Ecto neural progenitor cell (in vitro differentiated cells): ENCODE measurements around the gene SH3BP1.
"Not testable (repeated sequence)": the region's sequence is repeated elsewhere in the genome, so short reads cannot be mapped to it uniquely, and the experiment has no call there.

Experiments
- DNase-seq: peaks from one replicate; pipeline ENCODE4 v3.0.0-alpha.2; 2018; ENCODE audit warnings: low spot score

The SH3BP1 gene

DNA sequence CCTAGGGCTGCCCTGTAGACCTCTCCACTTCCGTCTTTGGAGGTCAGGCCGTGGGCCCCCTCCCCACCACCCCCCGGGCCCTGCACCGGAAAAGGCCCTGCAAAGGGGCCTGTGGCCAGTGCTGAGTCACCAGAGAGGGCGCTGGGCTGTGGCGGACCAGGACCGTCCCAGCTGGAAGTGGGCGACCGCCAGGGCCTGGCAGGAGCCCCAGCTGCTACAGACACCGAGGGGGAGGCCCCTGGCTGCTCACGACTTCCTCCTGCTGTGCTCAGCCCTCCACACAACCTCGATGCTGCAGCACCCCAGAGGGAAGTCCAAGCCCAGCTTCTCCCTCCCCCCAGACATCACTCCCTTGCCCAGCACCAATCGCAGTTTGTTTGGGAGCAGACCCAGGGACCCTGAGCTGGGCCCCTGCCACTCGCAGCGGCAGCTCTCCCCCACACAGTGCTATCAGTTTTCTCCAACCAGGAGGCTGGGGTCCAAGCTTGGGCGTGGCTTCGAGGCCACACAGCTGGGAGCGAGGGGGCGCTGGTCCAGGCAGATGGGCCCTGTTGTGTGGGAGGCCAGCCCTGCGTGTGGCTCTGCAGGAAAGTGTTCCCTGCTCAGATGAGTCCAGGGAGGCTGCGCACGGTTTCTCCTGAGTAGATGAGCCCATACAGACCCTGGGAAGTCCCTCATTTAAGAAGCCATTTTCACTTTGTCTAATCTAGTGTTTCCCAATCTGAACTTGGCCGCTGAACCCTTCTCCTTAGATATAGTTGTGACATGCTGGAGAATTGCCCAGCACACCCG is 5.6 kb upstream of the SH3BP1 start:
- peak; percentile 84 for DNase-seq

GRCh38 chr22:37634417-37634924 is 5.0 kb upstream of the SH3BP1 start:
- no peak for DNase-seq

GRCh38 chr22:37635157-37635556 is 4.3 kb upstream of the SH3BP1 start:
- DNase-seq: no peak

GRCh38 chr22:37636186-37636948 is 3.1 kb upstream of the SH3BP1 start:
- no peak for DNase-seq

DNA sequence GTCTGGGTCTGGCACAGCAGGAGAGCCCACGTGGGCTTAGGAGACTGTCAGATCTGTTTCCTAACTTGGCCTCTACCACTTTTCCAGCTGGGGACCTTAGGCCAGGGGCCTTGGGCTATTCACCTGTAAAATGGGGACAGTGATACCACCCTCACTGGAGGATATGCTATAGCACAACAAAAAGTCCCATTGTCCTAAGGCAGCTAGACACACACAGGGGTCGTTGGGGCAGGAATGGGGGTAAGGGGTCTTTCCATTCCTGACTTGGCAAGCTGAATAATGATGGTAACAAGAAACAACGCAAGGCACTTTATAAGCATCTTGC is 2.6 kb upstream of the SH3BP1 start:
- DNase-seq: no peak

- no peak for DNase-seq
Observed at GRCh38 chr22:37638391-37639069, 939 bp upstream of the SH3BP1 start.

GRCh38 chr22:37639771-37640590 is 512 bp downstream of the SH3BP1 start:
- no peak for DNase-seq

GRCh38 chr22:37640591-37641560 is 1.4 kb downstream of the SH3BP1 start:
- no peak for DNase-seq

- DNase-seq: no peak
Observed at GRCh38 chr22:37641561-37641949, 2.1 kb downstream of the SH3BP1 start.

DNA sequence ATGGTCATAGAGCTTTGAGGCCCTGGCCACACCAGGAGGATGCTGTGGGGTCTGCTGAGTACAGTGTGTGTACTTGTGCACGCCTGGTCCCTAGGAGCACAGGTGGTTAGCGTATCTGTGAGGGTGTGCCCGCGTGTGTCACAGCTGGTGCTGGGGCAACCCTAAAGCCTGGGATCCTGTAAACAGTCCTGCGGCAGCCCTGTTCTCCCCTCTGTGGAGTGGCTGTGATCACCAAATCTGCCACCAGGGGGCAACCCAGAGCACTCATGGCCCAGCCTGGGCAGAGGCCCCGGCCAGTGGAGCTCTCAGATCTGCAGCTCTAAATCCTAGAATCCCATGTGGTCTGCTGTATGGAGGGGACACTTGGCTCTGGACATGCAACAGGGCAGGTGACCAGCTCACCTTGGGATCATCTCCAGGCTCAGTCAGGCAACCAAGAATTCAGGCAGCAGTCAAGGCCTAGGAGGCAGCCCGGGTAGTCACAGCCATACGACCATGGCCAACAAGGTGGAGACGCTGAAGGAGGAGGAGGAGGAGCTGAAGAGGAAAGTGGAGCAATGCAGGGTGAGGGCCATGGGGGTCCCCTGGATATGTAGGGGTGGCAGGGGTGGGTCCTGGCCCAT is 3.9 kb downstream of the SH3BP1 start:
- peak; percentile 91 for DNase-seq

GRCh38 chr22:37647317-37647716 is 7.8 kb downstream of the SH3BP1 start:
- no peak for DNase-seq

DNA sequence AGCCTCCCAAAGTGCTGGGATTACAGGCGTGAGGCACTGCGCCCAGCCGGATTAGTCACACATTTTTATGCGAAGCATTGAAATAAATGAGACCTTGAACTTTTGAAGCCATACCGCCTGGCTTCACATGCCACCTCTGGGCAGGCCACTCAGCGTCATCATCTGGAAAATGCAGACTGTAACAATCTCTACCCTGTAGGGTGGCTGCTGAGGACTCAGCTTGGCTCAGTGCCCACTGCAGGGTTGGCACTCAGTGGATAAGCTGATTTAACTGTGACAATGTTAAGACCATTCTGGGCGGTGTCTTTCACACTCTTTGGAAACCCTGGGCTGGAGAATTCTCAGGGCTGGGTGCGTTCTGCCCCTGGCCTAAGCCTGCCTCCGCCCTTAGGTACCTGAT is 8.5 kb downstream of the SH3BP1 start:
- DNase-seq: no peak

DNA sequence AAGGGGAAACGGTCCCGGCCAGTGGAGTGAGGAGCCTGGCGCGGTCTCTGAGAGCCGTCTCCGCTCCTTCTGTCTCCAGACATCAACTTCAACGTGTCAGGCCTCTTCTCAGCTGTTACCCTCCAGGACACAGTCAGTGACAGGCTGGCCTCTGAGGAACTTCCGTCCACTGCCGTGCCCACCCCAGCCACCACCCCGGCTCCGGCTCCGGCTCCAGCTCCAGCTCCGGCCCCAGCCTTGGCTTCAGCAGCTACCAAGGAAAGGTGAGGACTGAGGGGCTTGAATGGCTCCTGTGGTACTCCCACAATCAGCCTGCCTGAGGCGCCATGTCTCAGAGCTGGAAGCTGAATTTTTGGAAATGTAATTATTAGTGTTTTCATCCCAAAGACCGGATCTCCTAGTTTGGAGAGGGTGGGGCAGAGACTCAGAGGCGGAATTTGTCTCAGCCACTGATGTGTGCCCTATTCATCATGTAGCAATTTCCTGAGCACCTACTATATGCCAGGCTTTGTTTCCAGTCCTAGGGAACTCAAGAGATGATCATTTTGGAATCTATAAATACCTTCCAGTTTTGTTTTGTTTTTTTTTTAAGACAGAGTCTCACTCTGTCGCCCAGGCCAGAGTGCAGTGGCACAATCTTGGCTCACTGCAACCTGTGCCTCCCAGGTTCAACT is 11.1 kb downstream of the SH3BP1 start:
- no peak for DNase-seq

DNA sequence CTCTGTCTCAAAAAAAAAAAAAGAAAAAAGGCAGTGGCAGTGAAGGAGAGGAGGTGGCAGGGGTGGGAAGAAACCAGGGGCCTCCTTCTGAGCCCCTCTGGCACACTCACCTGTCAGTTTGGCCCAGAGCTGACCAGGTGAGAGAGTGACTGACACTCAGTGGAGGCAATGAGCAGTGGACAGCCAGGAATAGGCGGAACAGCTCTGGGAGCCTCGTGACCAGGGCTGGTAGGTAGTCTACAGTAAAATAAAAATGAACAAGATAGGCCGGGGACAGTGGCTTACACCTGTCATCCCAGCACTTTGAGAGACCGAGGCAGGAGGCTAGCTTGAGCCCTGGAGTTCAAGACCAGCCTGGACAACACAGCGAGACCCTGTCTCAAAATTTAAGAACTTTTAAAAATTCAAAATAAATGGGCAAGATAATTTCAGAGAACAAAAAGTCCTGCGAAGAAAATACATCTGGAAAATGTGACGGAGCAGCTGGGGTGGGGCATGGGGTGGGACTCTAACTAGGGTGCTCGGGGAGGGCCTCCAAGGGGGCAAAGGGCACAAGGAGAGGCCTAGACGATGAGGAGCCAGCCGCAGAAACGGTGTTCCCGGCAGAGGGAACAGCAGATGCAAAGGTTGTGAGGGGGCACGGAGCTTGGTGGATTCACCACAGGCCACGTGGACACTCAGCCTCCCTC is 15.2 kb downstream of the SH3BP1 start:
- DNase-seq: no peak

GRCh38 chr22:37655252-37655563 is 15.7 kb downstream of the SH3BP1 start:
- no peak for DNase-seq

GRCh38 chr22:37656583-37656982 is 17.1 kb downstream of the SH3BP1 start:
- DNase-seq: not testable (repeated sequence)

- no peak for DNase-seq
Observed at GRCh38 chr22:37657590-37658132, 18.2 kb downstream of the SH3BP1 start.

DNA sequence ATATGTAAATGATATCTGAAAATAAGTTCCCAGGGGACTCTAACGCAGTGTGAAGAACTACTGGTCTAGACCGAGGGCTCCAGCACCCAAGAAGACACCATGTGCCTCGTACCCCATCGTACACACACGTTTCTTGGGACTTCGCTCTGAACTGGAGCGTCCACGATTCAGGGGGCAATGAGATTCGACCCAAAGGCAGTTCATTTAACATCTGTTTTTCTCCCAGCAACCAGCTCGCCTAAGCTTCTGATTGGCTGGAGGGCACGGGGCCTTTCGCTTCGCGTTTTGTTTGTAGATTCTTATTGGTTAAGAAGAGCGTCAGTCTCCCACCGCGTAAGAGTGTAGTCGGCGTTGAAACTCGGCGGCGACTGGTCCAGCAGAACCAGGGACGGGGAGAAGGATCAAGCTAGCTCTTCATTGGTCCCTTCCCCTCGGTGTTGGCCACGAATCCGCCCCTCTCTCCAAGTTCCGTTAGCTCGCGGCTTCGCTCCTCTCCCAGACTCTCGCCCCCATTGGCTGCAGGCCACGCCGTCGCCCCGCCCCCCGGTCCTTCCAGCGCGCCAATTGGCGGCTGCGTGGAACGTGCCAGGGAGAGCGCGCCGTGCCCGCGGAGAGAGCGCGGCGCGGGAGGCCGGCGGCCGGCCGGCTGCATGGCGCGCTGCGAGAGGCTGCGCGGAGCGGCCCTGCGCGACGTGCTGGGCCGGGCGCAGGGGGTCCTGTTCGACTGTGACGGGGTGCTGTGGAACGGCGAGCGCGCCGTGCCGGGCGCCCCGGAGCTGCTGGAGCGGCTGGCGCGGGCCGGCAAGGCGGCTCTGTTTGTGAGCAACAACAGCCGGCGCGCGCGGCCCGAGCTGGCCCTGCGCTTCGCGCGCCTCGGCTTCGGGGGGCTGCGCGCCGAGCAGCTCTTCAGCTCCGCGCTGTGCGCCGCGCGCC is 18.9 kb downstream of the SH3BP1 start, which contains the start of gene PDXP:
PDXP (plus strand) TSS at position 591 of the 933 bp plus-strand sequence; CDS start at position 651, 60 bp downstream.
- peak; percentile 98 for DNase-seq
